H1 (cell line): Measurements from ENCODE around the gene CXCL6. TPM values are rescaled to one million over a fixed set of nuclear protein-coding genes. Genes with fewer than 3 reads are reported as not detected.

Experiments used
- PHF8 ChIP-seq: fragments of 200-600 bp; sonication (generic); conservative IDR thresholded peaks from 2 replicates; pipeline ENCODE4 v1.7.1; 2012; ENCODE audit warnings: low read depth, mild to moderate bottlenecking, inconsistent platforms, low read length, moderate library complexity
- TAF1 ChIP-seq: IDR thresholded peaks from 2 replicates; pipeline ENCODE4 v1.6.1; 2011; ENCODE audit warnings: mild to moderate bottlenecking, low read depth, low read length
- polyA plus RNA-seq, 7 experiments: library from polyadenylated mRNA; depleted of rRNA in 3 of 7; stranded (reverse) in 5 of 7; unstranded in 2 of 7; fragments of >200 nt in 5 of 7; fragments of 200-250 nt in 2 of 7; gene quantifications; 1 replicate in 5 of 7; 2 replicates in 1 of 7; 4 replicates in 1 of 7; pipeline versions ENCODE4 v1.2.1 to v1.2.3, GENCODE V29; 2011 to 2013; ENCODE audit warnings: missing spikeins in 2 of 7, mixed read lengths in 2 of 7
- total RNA-seq: library from RNA; stranded (reverse); fragmentation: NEBNext Ultra II Directional; extraction: Animal tissue kit (Norgen Biotek cat#: 25700); gene quantifications from 2 replicates; pipeline ENCODE4 v1.2.1, GENCODE V29; 2021

CXCL6 gene
- total and polyA plus RNA-seq, 2 of the 8 experiments (the other 6 are each of a cell fraction or from before 2014, with no cell fraction given) = 6.3 to 8.0 TPM

GRCh38 chr4:73848183-73848777 is 11.8 kb downstream of the CXCL6 start (continued):
- TF ChIP-seq TAF1 (no peak), PHF8 (no peak)
